H1 (cell line): ENCODE data around the gene HIGD2A. TPM values are rescaled to one million over a fixed set of nuclear protein-coding genes. Genes with fewer than 3 reads are reported as not detected.

Experiments used
- CTCF ChIA-PET: fragments of 300-600 bp; sonication (Branson Sonifier 250); formaldehyde crosslinking; loops from one replicate; lab custom pipeline; 2021; ENCODE audit not compliant: partially characterized antibody; lab: Charles Lee
- POLR2A ChIA-PET: fragments of 300-600 bp; sonication (Branson Sonifier 250); formaldehyde crosslinking; loops from one replicate; lab custom pipeline; 2021; ENCODE audit warnings: inconsistent platforms; ENCODE audit not compliant: partially characterized antibody; lab: Charles Lee
- DNase-seq, 2 experiments: peaks; one replicate each; pipeline versions ENCODE4 v3.0.0 to v3.0.0-alpha.2; 2010 to 2022; ENCODE audit warnings: low spot score in 2 of 2, low read depth in 1 of 2, mixed read lengths in 1 of 2
- FAIRE-seq: peaks from 2 replicates; lab custom pipeline; 2011; peaks lifted over from hg19 to GRCh38; lab: Jason Lieb, UNC
- H2AFZ ChIP-seq: 2 replicates; pipeline ENCODE4 v1.8.1; 2012; ENCODE audit warnings: low read length, inconsistent platforms
- H2AK5ac ChIP-seq: 2 replicates; pipeline ENCODE4 v1.6.1; 2013; ENCODE audit warnings: low read depth, low read length
- H2BK120ac ChIP-seq: replicated peaks from 2 replicates; pipeline ENCODE3; 2013; ENCODE audit warnings: low read depth, low read length, inconsistent platforms
- H2BK12ac ChIP-seq: 2 replicates; pipeline ENCODE4 v1.6.1; 2013; ENCODE audit warnings: low read depth, low read length
- H2BK15ac ChIP-seq: 2 replicates; pipeline ENCODE4 v1.6.1; 2013; ENCODE audit warnings: low read length
- H2BK20ac ChIP-seq: 2 replicates; pipeline ENCODE4 v1.6.1; 2013; ENCODE audit warnings: low read length
- H2BK5ac ChIP-seq: 2 replicates; pipeline ENCODE4 v1.6.1; 2013; ENCODE audit warnings: low read depth, low read length
- H3K14ac ChIP-seq: 2 replicates; pipeline ENCODE4 v1.6.1; 2013; ENCODE audit warnings: inconsistent platforms; ENCODE audit not compliant: insufficient read length
- H3K18ac ChIP-seq: 2 replicates; pipeline ENCODE4 v1.6.1; 2013; ENCODE audit warnings: low read length; ENCODE audit errors: extremely low read depth
- H3K23ac ChIP-seq: 2 replicates; pipeline ENCODE4 v1.6.1; 2013; ENCODE audit warnings: inconsistent platforms; ENCODE audit not compliant: insufficient read length
- H3K23me2 ChIP-seq: 2 replicates; pipeline ENCODE4 v1.6.1; 2013; ENCODE audit warnings: low read depth, low read length
- H3K27ac ChIP-seq: 2 replicates; pipeline ENCODE4 v1.6.1; 2011; ENCODE audit warnings: low read depth, low read length, inconsistent platforms
- H3K27me3 ChIP-seq, 4 experiments: replicated peaks in 1 of 4; 1 replicate in 1 of 4; 2 replicates in 3 of 4; pipeline versions ENCODE4 v1.6.1 to v1.8.1; 2011 to 2013; ENCODE audit warnings: low read length in 3 of 4, mild to moderate bottlenecking in 3 of 4, inconsistent platforms in 2 of 4, mixed read lengths in 2 of 4, moderate library complexity in 1 of 4; ENCODE audit not compliant: control insufficient read depth in 3 of 4, insufficient read depth in 3 of 4; ENCODE audit errors: extremely low read depth in 1 of 4
- H3K36me3 ChIP-seq, 4 experiments: 2 replicates each; pipeline versions ENCODE4 v1.6.1 to v1.8.1; 2011 to 2013; ENCODE audit warnings: mild to moderate bottlenecking in 4 of 4, low read length in 3 of 4, moderate library complexity in 2 of 4, control low read depth in 1 of 4, inconsistent platforms in 1 of 4; ENCODE audit not compliant: insufficient read depth in 4 of 4, control insufficient read depth in 2 of 4
- H3K4ac ChIP-seq: replicated peaks from 2 replicates; pipeline ENCODE3; 2013; ENCODE audit warnings: low read length, low read depth, mixed read lengths, inconsistent platforms; ENCODE audit not compliant: insufficient read length
- H3K4me1 ChIP-seq, 4 experiments: replicated peaks in 1 of 4; 1 replicate in 1 of 4; 2 replicates in 3 of 4; pipeline versions ENCODE4 v1.6.1 to v1.8.1; 2011 to 2013; ENCODE audit warnings: low read length in 3 of 4, inconsistent platforms in 2 of 4, mixed read lengths in 1 of 4; ENCODE audit not compliant: insufficient read depth in 4 of 4, control insufficient read depth in 3 of 4
- H3K4me2 ChIP-seq, 2 experiments: 2 replicates each; pipeline versions ENCODE4 v1.6.1 to v1.8.1; 2011 to 2013; ENCODE audit warnings: low read depth in 2 of 2, low read length in 2 of 2, control low read depth in 1 of 2, inconsistent platforms in 1 of 2, mild to moderate bottlenecking in 1 of 2; ENCODE audit not compliant: insufficient read depth in 1 of 2
- H3K4me3 ChIP-seq, 4 experiments: fragments of 200-600, 300-600 bp in 1 of 4; sonication (generic), shearing (Covaris generic), sonication (Bioruptor Twin) in 1 of 4; 2 replicates each; pipeline versions ENCODE4 v1.5.1 to v1.8.1; 2011 to 2016; ENCODE audit warnings: low read length in 4 of 4, low read depth in 3 of 4, control low read depth in 2 of 4, inconsistent platforms in 2 of 4, mild to moderate bottlenecking in 2 of 4, mixed read lengths in 1 of 4, moderate library complexity in 1 of 4; ENCODE audit not compliant: insufficient read depth in 2 of 4; ENCODE audit errors: extremely low read depth in 1 of 4
- H3K56ac ChIP-seq: replicated peaks from 2 replicates; pipeline ENCODE3; 2013; ENCODE audit warnings: low read depth, mild to moderate bottlenecking, mixed read lengths, low read length, inconsistent platforms; ENCODE audit not compliant: insufficient read length
- H3K79me1 ChIP-seq: 2 replicates; pipeline ENCODE4 v1.6.1; 2013; ENCODE audit warnings: low read depth, low read length, control low read depth
- H3K79me2 ChIP-seq, 2 experiments: 2 replicates each; pipeline versions ENCODE4 v1.6.1 to v1.8.1; 2012 to 2013; ENCODE audit warnings: low read length in 2 of 2, mild to moderate bottlenecking in 2 of 2, inconsistent platforms in 1 of 2; ENCODE audit not compliant: insufficient read depth in 2 of 2, control insufficient read depth in 1 of 2
- H3K9ac ChIP-seq, 4 experiments: replicated peaks in 1 of 4; 1 replicate in 1 of 4; 2 replicates in 3 of 4; pipeline versions ENCODE4 v1.6.1 to v1.8.1; 2011 to 2013; ENCODE audit warnings: low read depth in 3 of 4, low read length in 3 of 4, control low read depth in 2 of 4, mild to moderate bottlenecking in 2 of 4, moderate library complexity in 2 of 4, inconsistent platforms in 1 of 4; ENCODE audit errors: extremely low read depth in 1 of 4
- H3K9me3 ChIP-seq, 2 experiments: 2 replicates each; pipeline versions ENCODE4 v1.6.1 to v1.8.1; 2012 to 2013; ENCODE audit warnings: mild to moderate bottlenecking in 2 of 2, moderate library complexity in 2 of 2, control low read depth in 1 of 2, inconsistent platforms in 1 of 2, low read depth in 1 of 2, low read length in 1 of 2, mixed read lengths in 1 of 2; ENCODE audit not compliant: insufficient read depth in 2 of 2
- H4K20me1 ChIP-seq, 2 experiments: replicated peaks in 1 of 2; 2 replicates each; pipeline versions ENCODE3 to v1.8.1; 2011 to 2013; ENCODE audit warnings: inconsistent platforms in 2 of 2, low read length in 2 of 2, mild to moderate bottlenecking in 1 of 2; ENCODE audit not compliant: insufficient read depth in 2 of 2, control insufficient read depth in 1 of 2
- H4K5ac ChIP-seq: 2 replicates; pipeline ENCODE4 v1.6.1; 2013; ENCODE audit warnings: low read length, low read depth, mixed read lengths, inconsistent platforms; ENCODE audit not compliant: insufficient read length
- H4K8ac ChIP-seq: 2 replicates; pipeline ENCODE4 v1.8.0; 2013; ENCODE audit warnings: mild to moderate bottlenecking, moderate library complexity, low read length, inconsistent platforms; ENCODE audit not compliant: insufficient read depth; ENCODE audit errors: extremely low read depth
- H4K91ac ChIP-seq: replicated peaks from 2 replicates; pipeline ENCODE3; 2013; ENCODE audit warnings: low read length, mixed read lengths, inconsistent platforms; ENCODE audit not compliant: insufficient read length
- BACH1 ChIP-seq: IDR thresholded peaks from 2 replicates; pipeline ENCODE4 v1.6.1; 2012; ENCODE audit warnings: low read length, improper control_type of control experiment
- BCL11A ChIP-seq, 2 experiments: IDR thresholded peaks; one replicate each; pipeline ENCODE4 v1.6.1; 2011; ENCODE audit warnings: low read depth in 2 of 2, low read length in 2 of 2, mild to moderate bottlenecking in 2 of 2
- EP300 ChIP-seq, 2 experiments: IDR thresholded peaks; 1 replicate in 1 of 2; 2 replicates in 1 of 2; pipeline ENCODE4 v1.6.1; 2011 to 2012; ENCODE audit warnings: low read depth in 2 of 2, low read length in 2 of 2, mild to moderate bottlenecking in 2 of 2, borderline replicate concordance in 1 of 2, inconsistent platforms in 1 of 2, moderate library complexity in 1 of 2
- HDAC6 ChIP-seq: IDR thresholded peaks from one replicate; pipeline ENCODE4 v1.7.1; 2012; ENCODE audit warnings: low read depth, mild to moderate bottlenecking, inconsistent platforms, low read length, moderate library complexity
- KDM4A ChIP-seq: IDR thresholded peaks from one replicate; pipeline ENCODE4 v1.7.1; 2012; ENCODE audit warnings: low read depth, mild to moderate bottlenecking, moderate library complexity, low read length, inconsistent platforms; ENCODE audit not compliant: severe bottlenecking
- MAFK ChIP-seq: IDR thresholded peaks from 2 replicates; pipeline ENCODE4 v1.6.1; 2012; ENCODE audit warnings: low read depth, mild to moderate bottlenecking, improper control_type of control experiment, low read length
- NANOG ChIP-seq: IDR thresholded peaks from 2 replicates; pipeline ENCODE4 v1.6.1; 2011; ENCODE audit warnings: low read length, low read depth, mild to moderate bottlenecking, inconsistent platforms; ENCODE audit not compliant: insufficient read depth, poor library complexity, severe bottlenecking
- SAP30 ChIP-seq: fragments of 300-600 bp; sonication (generic); IDR thresholded peaks from 2 replicates; pipeline ENCODE4 v1.7.1; 2012; ENCODE audit warnings: low read length, moderate library complexity, mild to moderate bottlenecking, inconsistent platforms; ENCODE audit not compliant: insufficient read depth, insufficient replicate concordance
- SIRT6 ChIP-seq: IDR thresholded peaks from one replicate; pipeline ENCODE4 v1.7.1; 2012; ENCODE audit warnings: low read length, inconsistent platforms
- SUZ12 ChIP-seq: fragments of 200-600 bp; sonication (generic); IDR thresholded peaks from 2 replicates; pipeline ENCODE4 v1.6.1; 2012; ENCODE audit warnings: mild to moderate bottlenecking, inconsistent platforms, low read length, moderate library complexity, mixed read lengths
- WGBS, 2 experiments: shearing (Covaris generic) in 1 of 2; methylation state at CpG; one replicate each; pipeline versions ENCODE4 v1.1.6 to v1.1.7; 2013 to 2015; ENCODE audit warnings: low lambda C conversion rate in 2 of 2, mixed read lengths in 2 of 2, inconsistent platforms in 1 of 2, low coverage in 1 of 2, missing lambda C conversion rate in 1 of 2; ENCODE audit not compliant: insufficient replicate concordance in 2 of 2, insufficient coverage in 1 of 2, insufficient read length in 1 of 2; ENCODE audit errors: extremely low coverage in 1 of 2, missing lambda C conversion rate in 1 of 2; 5-methylcytosine and 5-hydroxymethylcytosine counted together
- polyA plus RNA-seq, 7 experiments: library from polyadenylated mRNA; depleted of rRNA in 3 of 7; stranded (reverse) in 5 of 7; unstranded in 2 of 7; fragments of >200 nt in 5 of 7; fragments of 200-250 nt in 2 of 7; gene quantifications; 1 replicate in 5 of 7; 2 replicates in 1 of 7; 4 replicates in 1 of 7; pipeline versions ENCODE4 v1.2.1 to v1.2.3, GENCODE V29; 2011 to 2013; ENCODE audit warnings: missing spikeins in 2 of 7, mixed read lengths in 2 of 7
- total RNA-seq: library from RNA; stranded (reverse); fragmentation: NEBNext Ultra II Directional; extraction: Animal tissue kit (Norgen Biotek cat#: 25700); gene quantifications from 2 replicates; pipeline ENCODE4 v1.2.1, GENCODE V29; 2021
- TF ChIP-seq, protein P1 (sequence below): IDR thresholded peaks from 2 replicates; pipeline ENCODE4 v1.6.1; 2012; ENCODE audit warnings: low read length, inconsistent platforms

HIGD2A gene
- total and polyA plus RNA-seq, 2 of the 8 experiments (the other 6 are each of a cell fraction or from before 2014, with no cell fraction given) = 95.5 to 264 TPM

- no peak overlapping the region for H3K4ac ChIP-seq
- CTCF ChIA-PET = interaction anchor here (0.5 kb wide), 1 partner anchor 138 kb away, joined by 3 read pairs; no protein-coding TSS in a partner anchor
- H2BK12ac ChIP-seq = no peak overlapping the region
- no peak overlapping the region; the same call in 1 of the 2 replicates for H4K8ac ChIP-seq
- no peaks in the 10 kb centered on the region for H3K79me1 ChIP-seq
- H2BK120ac ChIP-seq = no peak overlapping the region
- WGBS, 2 experiments = 73% methylated on average over 7 of the region's 7 CpGs; no CpG with 5 or more reads in 1 of the 2 experiments
- no peak overlapping the region for H4K91ac ChIP-seq
- no peak overlapping the region for H2BK15ac ChIP-seq
- peaks cover 0 to 2% of the 10 kb centered on the region in 2 experiments for H4K20me1 ChIP-seq
- FAIRE-seq = no peak
- H2BK5ac ChIP-seq = no peak overlapping the region
- H3K27ac ChIP-seq = no peak overlapping the region
- H3K9ac ChIP-seq = no peak overlapping the region
- 0 out of 8 replicates have a peak, but pooled peaks cover 0 to 2% (median 0%) of the 10 kb centered on the region in 4 experiments for H3K36me3 ChIP-seq
- no peaks in the 10 kb centered on the region for H3K79me2 ChIP-seq
- no peak overlapping the region for H3K4me3 ChIP-seq
- H3K14ac ChIP-seq = no peak overlapping the region
- peaks cover 0 to 11% (median 9%) of the 10 kb centered on the region in 4 experiments; a peak in 6 of 7 replicates for H3K27me3 ChIP-seq
- H3K4me1 ChIP-seq = peaks cover 0 to 3% (median 0%) of the 10 kb centered on the region in 4 experiments; a peak in 4 of 7 replicates
- POLR2A ChIA-PET = no interaction called here
- H4K5ac ChIP-seq = no peak overlapping the region
- no peak overlapping the region for H2AFZ ChIP-seq
- H3K56ac ChIP-seq = no peak overlapping the region
- no peak overlapping the region for H3K18ac ChIP-seq
- H3K4me2 ChIP-seq = no peak overlapping the region
- no peak for DNase-seq
- no peaks in the 10 kb centered on the region; a peak in 1 of 4 replicates for H3K9me3 ChIP-seq
- no peak overlapping the region for H2BK20ac ChIP-seq
- H3K23me2 ChIP-seq = no peaks in the 10 kb centered on the region; the same call in 1 of the 2 replicates
- H3K23ac ChIP-seq = no peak overlapping the region
- H2AK5ac ChIP-seq = no peak overlapping the region
- TF ChIP-seq NANOG (no peak), EP300 (IDR thresholded peaks at IDR 0.05; ENCODE audit: borderline replicate concordance in 1 of 2, low read depth in 2 of 2, low read length in 2 of 2) (no peak), BCL11A (IDR thresholded peaks at IDR 0.05; ENCODE audit: low read depth in 2 of 2, low read length in 2 of 2) (no peak), BACH1 (no peak), MAFK (no peak), SUZ12 (no peak), KDM4A (no peak), SIRT6 (no peak), HDAC6 (no peak), SAP30 (no peak)
- TF ChIP-seq, protein P1, sequence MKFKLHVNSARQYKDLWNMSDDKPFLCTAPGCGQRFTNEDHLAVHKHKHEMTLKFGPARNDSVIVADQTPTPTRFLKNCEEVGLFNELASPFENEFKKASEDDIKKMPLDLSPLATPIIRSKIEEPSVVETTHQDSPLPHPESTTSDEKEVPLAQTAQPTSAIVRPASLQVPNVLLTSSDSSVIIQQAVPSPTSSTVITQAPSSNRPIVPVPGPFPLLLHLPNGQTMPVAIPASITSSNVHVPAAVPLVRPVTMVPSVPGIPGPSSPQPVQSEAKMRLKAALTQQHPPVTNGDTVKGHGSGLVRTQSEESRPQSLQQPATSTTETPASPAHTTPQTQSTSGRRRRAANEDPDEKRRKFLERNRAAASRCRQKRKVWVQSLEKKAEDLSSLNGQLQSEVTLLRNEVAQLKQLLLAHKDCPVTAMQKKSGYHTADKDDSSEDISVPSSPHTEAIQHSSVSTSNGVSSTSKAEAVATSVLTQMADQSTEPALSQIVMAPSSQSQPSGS = no peak
Observed at GRCh38 chr5:176413709-176414191, 25.2 kb downstream of the HIGD2A start.
